K562 (cell line): Measurements from ENCODE around the gene TSPAN18. TPM values are rescaled to one million over a fixed set of nuclear protein-coding genes. Genes with fewer than 3 reads are reported as not detected.

Experiments
- FOSL1 ChIP-seq: fragments of 200-800 bp; sonication (Bioruptor generic); conservative IDR thresholded peaks from 2 replicates; pipeline ENCODE4 v1.6.1; 2016; ENCODE audit warnings: missing genetic modification characterization, missing compliant biosample characterization
- KLF1 ChIP-seq: fragments of 450-650 bp; IDR thresholded peaks from 2 replicates; pipeline ENCODE4 v1.6.1; 2016; ENCODE audit warnings: missing genetic modification characterization, missing compliant biosample characterization
- MCM7 ChIP-seq, 2 experiments: fragments of 450-650 bp; IDR thresholded peaks; 2 replicates each; pipeline ENCODE4 v1.6.1; 2016 to 2018
- NFATC3 ChIP-seq: fragments of 450-650 bp; IDR thresholded peaks from 2 replicates; pipeline ENCODE4 v1.6.1; 2017; ENCODE audit warnings: mild to moderate bottlenecking
- PKNOX1 ChIP-seq: fragments of 450-650 bp; IDR thresholded peaks from 2 replicates; pipeline ENCODE4 v1.6.1; 2016
- RBM25 ChIP-seq: fragments of 200-400 bp; formaldehyde crosslinking; IDR thresholded peaks from 2 replicates; pipeline ENCODE4 v1.6.1; 2018; ENCODE audit warnings: low read length, low read depth, moderate library complexity; ENCODE audit not compliant: severe bottlenecking
- TAF1 ChIP-seq: IDR thresholded peaks from 2 replicates; pipeline ENCODE4 v1.6.1; 2011; ENCODE audit warnings: mild to moderate bottlenecking, low read length, moderate library complexity; ENCODE audit not compliant: insufficient read depth, control insufficient read depth, severe bottlenecking; ENCODE audit errors: extremely low read depth
- ZBTB12 ChIP-seq: fragments of 250-450 bp; sonication (Bioruptor Pico); IDR thresholded peaks from 2 replicates; pipeline ENCODE4 v1.4.0; 2020
- ZFPM2 ChIP-seq: fragments of 250-450 bp; sonication (Bioruptor Pico); IDR thresholded peaks from 2 replicates; pipeline ENCODE4 v1.5.1; 2022; ENCODE audit warnings: mild to moderate bottlenecking
- ZNF133 ChIP-seq: fragments of 250-450 bp; sonication (Bioruptor Pico); IDR thresholded peaks from 2 replicates; pipeline ENCODE4 v1.4.0; 2020; ENCODE audit warnings: mild to moderate bottlenecking
- ZNF280B ChIP-seq: fragments of 250-450 bp; sonication (Bioruptor Pico); IDR thresholded peaks from 2 replicates; pipeline ENCODE4 v1.5.1; 2021; ENCODE audit warnings: mild to moderate bottlenecking
- polyA plus RNA-seq, 8 experiments: library from polyadenylated mRNA; depleted of rRNA in 4 of 8; stranded (reverse) in 5 of 8; unstranded in 3 of 8; fragments of >200 nt; fragmentation: Nextera tagmentation in 2 of 8; fragmentation: Illumina TruSeq in 1 of 8; extraction: Ambion mirVana in 2 of 8; extraction: Trizol in 1 of 8; gene quantifications; 2 replicates each; pipeline versions ENCODE4 v1.2.1 to v1.2.3, GENCODE V29; 2011 to 2014; ENCODE audit warnings: inconsistent platforms in 1 of 8, missing spikeins in 1 of 8
- total RNA-seq, 7 experiments: library from RNA; depleted of rRNA in 6 of 7; stranded (reverse); fragments of >200 nt in 6 of 7; fragmentation: Illumina TruSeq in 2 of 7; extraction: Trizol in 2 of 7; gene quantifications; 2 replicates each; pipeline versions ENCODE4 v1.2.1 to v1.2.3, GENCODE V29; 2011 to 2021; ENCODE audit warnings: low replicate concordance in 1 of 7
- TF ChIP-seq, protein P1 (sequence below), 3 experiments: fragments of 200-800 bp in 1 of 3; sonication (Bioruptor generic) in 1 of 3; sonication (generic) in 1 of 3; formaldehyde crosslinking in 1 of 3; IDR thresholded peaks; 2 replicates each; pipeline versions ENCODE4 v1.6.1 to v1.8.0; 2016 to 2022; ENCODE audit warnings: mild to moderate bottlenecking in 2 of 3, missing compliant biosample characterization in 2 of 3, missing genetic modification characterization in 2 of 3, missing genetic modification reagents in 1 of 3
- TF ChIP-seq, protein P2 (sequence below): fragments of 250-450 bp; sonication (Bioruptor Pico); IDR thresholded peaks from 2 replicates; pipeline ENCODE4 v1.5.0; 2021; ENCODE audit warnings: mild to moderate bottlenecking, moderate library complexity
- TF ChIP-seq, protein P3 (sequence below), 2 experiments: fragments of 450-650 bp in 1 of 2; sonication (generic) in 1 of 2; formaldehyde crosslinking in 1 of 2; IDR thresholded peaks in 1 of 2; conservative IDR thresholded peaks in 1 of 2; 2 replicates each; pipeline versions ENCODE4 v1.6.1 to v1.8.1; 2016 to 2023; ENCODE audit warnings: mild to moderate bottlenecking in 2 of 2, moderate library complexity in 2 of 2, inconsistent platforms in 1 of 2, missing genetic modification reagents in 1 of 2
- TF ChIP-seq, protein P4 (sequence below): sonication (generic); formaldehyde crosslinking; IDR thresholded peaks from 2 replicates; pipeline ENCODE4 v1.8.1; 2023; ENCODE audit warnings: mild to moderate bottlenecking, missing genetic modification reagents

The TSPAN18 gene
- total and polyA plus RNA-seq, 9 of the 15 experiments (the other 6 are each of a cell fraction or from before 2014, with no cell fraction given): 0.17 to 0.35 (median 0.22) TPM; not detected in 4

DNA sequence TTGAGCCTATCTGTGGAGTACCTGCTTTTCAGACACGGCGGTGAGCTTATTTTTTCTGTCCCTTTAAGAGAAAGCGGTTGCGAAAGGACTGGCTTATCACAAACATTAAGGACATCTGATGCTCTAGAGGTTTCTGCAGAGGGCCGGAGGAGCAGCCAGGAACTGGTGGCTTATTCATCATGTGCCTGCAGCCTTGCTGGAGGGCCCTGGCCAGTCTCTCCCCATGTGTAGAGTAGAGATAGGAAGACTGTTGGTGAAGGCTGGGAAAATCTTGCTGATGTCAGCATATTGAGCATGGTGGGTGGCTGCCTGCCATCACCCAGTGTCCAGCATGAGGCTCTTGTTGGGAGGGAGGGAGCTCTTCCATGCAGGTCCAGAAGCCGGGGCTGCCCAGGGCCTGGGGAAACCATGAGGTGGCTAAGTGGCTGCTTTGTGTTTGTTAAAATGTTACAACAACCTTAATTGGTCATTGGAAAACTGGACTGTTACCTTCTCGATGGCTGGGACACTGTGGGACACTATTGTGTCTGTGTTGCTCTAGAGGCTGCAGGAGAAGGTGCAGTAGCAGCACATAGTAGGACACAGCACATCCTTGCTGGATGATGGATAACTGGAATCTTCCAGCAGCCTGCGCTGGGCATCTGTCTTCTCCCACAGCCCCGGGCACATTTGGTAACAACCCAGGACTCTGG lies 54.3 kb downstream of the TSPAN18 start (continued):
- TF ChIP-seq, protein P1, sequence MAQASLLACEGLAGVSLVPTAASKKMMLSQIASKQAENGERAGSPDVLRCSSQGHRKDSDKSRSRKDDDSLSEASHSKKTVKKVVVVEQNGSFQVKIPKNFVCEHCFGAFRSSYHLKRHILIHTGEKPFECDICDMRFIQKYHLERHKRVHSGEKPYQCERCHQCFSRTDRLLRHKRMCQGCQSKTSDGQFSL (CRISPR knock-in tag; IDR thresholded peaks at IDR 0.05): no peak
- TF ChIP-seq, protein P1 (tag; IDR thresholded peaks at IDR 0.05): no peak
- TF ChIP-seq ZNF280B (CRISPR knock-in tag): no peak
- peak; percentile 51 for TF ChIP-seq TAF1
- no peak for TF ChIP-seq MCM7 (IDR thresholded peaks at IDR 0.05)
- TF ChIP-seq RBM25: no peak
- peak; percentile 85 for TF ChIP-seq FOSL1 (tag)
- TF ChIP-seq, protein P2, sequence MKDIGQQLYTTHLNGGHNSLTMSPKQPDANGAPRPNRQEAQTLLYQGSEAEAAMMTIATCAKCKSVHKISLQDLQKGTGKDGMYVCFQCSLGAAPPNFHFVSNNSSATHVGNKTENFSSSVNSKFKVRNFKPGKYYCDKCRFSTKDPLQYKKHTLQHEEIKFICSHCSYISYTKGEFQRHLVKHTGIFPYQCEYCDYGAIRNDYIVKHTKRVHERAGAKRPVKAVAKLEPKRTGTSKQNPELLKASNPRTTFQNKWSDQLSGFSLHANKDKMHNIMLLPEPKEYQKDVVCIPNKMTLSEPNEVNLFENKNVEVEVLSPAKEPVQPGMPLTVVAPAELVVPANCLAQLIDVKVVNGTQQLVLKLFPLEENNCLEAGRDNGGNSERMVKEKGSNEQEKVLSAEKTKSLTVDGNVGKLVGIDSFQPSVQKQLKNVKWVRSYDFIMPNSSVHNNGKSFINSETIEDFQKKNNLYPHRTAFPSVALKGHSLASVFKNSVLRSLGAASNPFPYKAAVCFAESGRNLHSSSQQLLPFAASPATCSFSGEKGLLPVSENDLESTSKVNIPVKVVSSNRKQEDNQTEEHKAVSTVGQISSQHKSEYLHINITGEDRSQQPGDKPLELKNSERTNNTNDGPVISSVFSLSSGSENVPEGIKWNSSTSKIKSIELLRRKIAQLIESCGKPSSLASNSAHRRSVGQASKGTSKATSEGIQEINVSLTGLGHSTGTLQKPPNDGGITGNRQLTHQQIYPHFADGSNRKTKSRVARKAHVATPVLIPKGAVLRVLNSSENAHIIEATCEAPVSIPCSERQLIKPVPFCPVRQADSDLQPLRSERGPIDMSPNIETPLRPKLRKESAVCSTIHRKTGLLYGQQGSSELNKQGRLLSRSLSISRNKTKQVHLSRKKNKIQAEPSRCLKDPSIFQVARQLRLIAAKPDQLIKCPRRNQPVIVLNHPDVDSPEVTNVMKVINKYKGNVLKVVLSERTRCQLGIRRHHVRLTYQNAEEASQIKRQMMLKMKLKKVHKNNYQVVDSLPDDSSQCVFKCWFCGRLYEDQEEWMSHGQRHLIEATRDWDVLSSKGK: no peak
- peak; percentile 38 for TF ChIP-seq PKNOX1
- TF ChIP-seq ZFPM2: no peak
- TF ChIP-seq, protein P3, sequence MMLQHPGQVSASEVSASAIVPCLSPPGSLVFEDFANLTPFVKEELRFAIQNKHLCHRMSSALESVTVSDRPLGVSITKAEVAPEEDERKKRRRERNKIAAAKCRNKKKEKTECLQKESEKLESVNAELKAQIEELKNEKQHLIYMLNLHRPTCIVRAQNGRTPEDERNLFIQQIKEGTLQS (IDR thresholded peaks at IDR 0.05): peak; percentile 72
- TF ChIP-seq, protein P3 (CRISPR knock-in tag; conservative IDR thresholded peaks at IDR 0.05): peak; percentile 44; the same call in 1 of the 2 replicates
- TF ChIP-seq, protein P4, sequence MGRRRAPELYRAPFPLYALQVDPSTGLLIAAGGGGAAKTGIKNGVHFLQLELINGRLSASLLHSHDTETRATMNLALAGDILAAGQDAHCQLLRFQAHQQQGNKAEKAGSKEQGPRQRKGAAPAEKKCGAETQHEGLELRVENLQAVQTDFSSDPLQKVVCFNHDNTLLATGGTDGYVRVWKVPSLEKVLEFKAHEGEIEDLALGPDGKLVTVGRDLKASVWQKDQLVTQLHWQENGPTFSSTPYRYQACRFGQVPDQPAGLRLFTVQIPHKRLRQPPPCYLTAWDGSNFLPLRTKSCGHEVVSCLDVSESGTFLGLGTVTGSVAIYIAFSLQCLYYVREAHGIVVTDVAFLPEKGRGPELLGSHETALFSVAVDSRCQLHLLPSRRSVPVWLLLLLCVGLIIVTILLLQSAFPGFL (CRISPR knock-in tag): no peak
- TF ChIP-seq ZNF133 (CRISPR knock-in tag): no peak
- no peak for TF ChIP-seq KLF1 (tag)
- TF ChIP-seq ZBTB12 (CRISPR knock-in tag): no peak
- TF ChIP-seq NFATC3: no peak
